ENCODE measurements around the gene IL36RN.
"Not testable (repeated sequence)": the region's sequence is repeated elsewhere in the genome, so short reads cannot be mapped to it uniquely, and the experiment has no call there.

Gene IL36RN

GRCh38 chr2:113093613-113093977 is 34.6 kb downstream of the IL36RN start:
- TF ChIP-seq CTCF (IDR thresholded peaks at IDR 0.05; ENCODE audit: insufficient read depth, low read length, missing control alignments), result no peak
- DNase-seq (ENCODE audit: low read depth, low spot score), result no peak
- ChIA-PET POLR2A (no interaction called here), CTCF (interaction anchor here (1.5 kb wide), 1 partner anchor 13 kb away, joined by 3 read pairs; no protein-coding TSS in a partner anchor)
- H3K4me3 ChIP-seq (ENCODE audit: low read depth, low read length), result no peak overlapping the region

- CTCF ChIA-PET; POLR2A ChIA-PET; H3K4me3 ChIP-seq (ENCODE audit: low read depth, low read length); DNase-seq (ENCODE audit: low read depth, low spot score): not testable (repeated sequence)
Measured at GRCh38 chr2:113096306-113096705, 37.3 kb downstream of the IL36RN start.

GRCh38 chr2:113096842-113097618 is 38.0 kb downstream of the IL36RN start:
- CTCF ChIA-PET, result interaction anchor here (1.0 kb wide), 1 partner anchor 43 kb away, joined by 3 read pairs; no protein-coding TSS in a partner anchor
- H3K4me3 ChIP-seq (ENCODE audit: low read depth, low read length); DNase-seq (ENCODE audit: low read depth, low spot score); POLR2A ChIA-PET: not testable (repeated sequence)

- H3K4me3 ChIP-seq (ENCODE audit: low read depth, low read length), result no peak overlapping the region
- DNase-seq (ENCODE audit: low read depth, low spot score), result no peak
- ChIA-PET CTCF (interaction anchor here (1.0 kb wide), 1 partner anchor 42 kb away, joined by 3 read pairs; no protein-coding TSS in a partner anchor), POLR2A (no interaction called here)
- TF ChIP-seq CTCF (IDR thresholded peaks at IDR 0.05; ENCODE audit: insufficient read depth, low read length, missing control alignments), result no peak
Measured at GRCh38 chr2:113098041-113098440, 39.0 kb downstream of the IL36RN start.

GRCh38 chr2:113098532-113098931 is 39.5 kb downstream of the IL36RN start:
- POLR2A ChIA-PET, result no interaction called here

GRCh38 chr2:113102133-113102532 is 43.1 kb downstream of the IL36RN start:
- ChIA-PET CTCF (interaction anchor here (0.9 to 1.4 kb wide), 2 partner anchors 14 to 36 kb away, joined by 4 to 6 read pairs; no protein-coding TSS in a partner anchor), POLR2A (no interaction called here)
- DNase-seq (ENCODE audit: low read depth, low spot score), result no peak
- no peak overlapping the region for H3K4me3 ChIP-seq (ENCODE audit: low read depth, low read length)
- no peak for TF ChIP-seq CTCF (IDR thresholded peaks at IDR 0.05; ENCODE audit: insufficient read depth, low read length, missing control alignments)

More at GRCh38 chr2:113098532-113098931, 39.5 kb downstream of the IL36RN start:
- no peak for DNase-seq (ENCODE audit: low read depth, low spot score)
- H3K4me3 ChIP-seq (ENCODE audit: low read depth, low read length), result no peak overlapping the region
- no peak for TF ChIP-seq CTCF (IDR thresholded peaks at IDR 0.05; ENCODE audit: insufficient read depth, low read length, missing control alignments)
- CTCF ChIA-PET, result no interaction called here

- ChIA-PET POLR2A (no interaction called here), CTCF (no interaction called here)
- no peak for TF ChIP-seq CTCF (IDR thresholded peaks at IDR 0.05; ENCODE audit: insufficient read depth, low read length, missing control alignments)
Measured at GRCh38 chr2:113103277-113103676, 44.3 kb downstream of the IL36RN start.

More at GRCh38 chr2:113103277-113103676, 44.3 kb downstream of the IL36RN start:
- H3K4me3 ChIP-seq (ENCODE audit: low read depth, low read length), result no peak overlapping the region
- no peak for DNase-seq (ENCODE audit: low read depth, low spot score)

Data from AG04449 (cell line).